Progenitor cell of endocrine pancreas (in vitro differentiated cells): ENCODE results near the gene CIITA. TPM values are rescaled to one million over a fixed set of nuclear protein-coding genes. Genes with fewer than 3 reads are reported as not detected.

ENCODE experiments used
- DNase-seq: peaks from one replicate; pipeline ENCODE4 v3.0.0; 2021; ENCODE audit warnings: low spot score; ENCODE audit not compliant: unreplicated experiment
- H3K27ac Mint-ChIP-seq: 2 replicates; pipeline ENCODE4 v1.8.0; 2021; ENCODE audit warnings: mild to moderate bottlenecking, moderate library complexity, mixed read lengths
- H3K27me3 Mint-ChIP-seq: 2 replicates; pipeline ENCODE4 v1.8.0; 2021; ENCODE audit warnings: mixed read lengths
- H3K36me3 Mint-ChIP-seq: 2 replicates; pipeline ENCODE4 v1.8.0; 2022; ENCODE audit warnings: mixed read lengths; ENCODE audit not compliant: insufficient read depth
- H3K4me1 Mint-ChIP-seq: 2 replicates; pipeline ENCODE4 v1.8.0; 2021; ENCODE audit warnings: low read depth, mixed read lengths
- H3K4me3 Mint-ChIP-seq: 2 replicates; pipeline ENCODE4 v1.8.0; 2021; ENCODE audit warnings: low read depth, mild to moderate bottlenecking, moderate library complexity, mixed read lengths
- H3K9me3 Mint-ChIP-seq: 2 replicates; pipeline ENCODE4 v1.8.0; 2021; ENCODE audit warnings: low read depth, mixed read lengths
- total RNA-seq: library from RNA; stranded (reverse); gene quantifications from 2 replicates; pipeline ENCODE4 v1.2.1, GENCODE V29; 2021
- TF ChIP-seq, protein P1 (sequence below): fragments of 200-600 bp; sonication (generic); IDR thresholded peaks from one replicate; pipeline ENCODE4 v1.5.0; 2021; ENCODE audit warnings: antibody characterized with exemption, mild to moderate bottlenecking; ENCODE audit not compliant: unreplicated experiment

The CIITA gene
- total RNA-seq, 1 donor from 2014 or later: not detected

DNA sequence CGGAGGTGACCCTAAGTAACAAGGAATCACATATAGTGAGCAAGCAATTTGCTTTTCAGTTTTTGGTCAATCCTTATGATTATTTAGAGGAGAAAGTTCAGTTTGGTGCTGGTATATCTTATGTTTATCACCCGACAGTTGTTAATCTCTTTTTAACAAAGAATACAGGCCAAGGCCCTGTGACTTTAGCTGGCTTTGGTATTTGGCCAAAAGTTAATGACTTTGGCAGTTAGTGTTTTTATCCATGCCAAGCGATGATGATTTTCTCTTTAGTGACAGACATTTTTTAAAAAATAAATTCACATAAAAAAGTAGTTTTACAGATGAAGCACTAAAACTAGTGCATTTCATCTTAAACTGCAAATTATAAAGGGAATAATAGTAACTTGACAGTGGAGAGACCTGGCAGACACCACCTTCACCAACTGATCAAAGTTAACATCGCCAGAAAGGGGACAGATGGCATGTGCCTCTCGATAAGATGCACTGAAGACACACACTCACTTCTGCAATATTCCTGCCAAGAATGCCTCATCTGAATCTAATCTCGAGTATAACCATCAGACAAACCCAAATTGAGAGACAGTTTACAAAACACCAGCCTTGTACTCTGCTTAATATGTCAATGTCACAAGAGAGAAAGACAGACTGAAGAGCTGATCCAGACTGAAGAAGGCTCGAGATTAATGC is 58.4 kb downstream of the CIITA start:
- H3K27ac Mint-ChIP-seq: no peak overlapping the region
- no peaks in the 10 kb centered on the region for H3K9me3 Mint-ChIP-seq
- TF ChIP-seq, protein P1, sequence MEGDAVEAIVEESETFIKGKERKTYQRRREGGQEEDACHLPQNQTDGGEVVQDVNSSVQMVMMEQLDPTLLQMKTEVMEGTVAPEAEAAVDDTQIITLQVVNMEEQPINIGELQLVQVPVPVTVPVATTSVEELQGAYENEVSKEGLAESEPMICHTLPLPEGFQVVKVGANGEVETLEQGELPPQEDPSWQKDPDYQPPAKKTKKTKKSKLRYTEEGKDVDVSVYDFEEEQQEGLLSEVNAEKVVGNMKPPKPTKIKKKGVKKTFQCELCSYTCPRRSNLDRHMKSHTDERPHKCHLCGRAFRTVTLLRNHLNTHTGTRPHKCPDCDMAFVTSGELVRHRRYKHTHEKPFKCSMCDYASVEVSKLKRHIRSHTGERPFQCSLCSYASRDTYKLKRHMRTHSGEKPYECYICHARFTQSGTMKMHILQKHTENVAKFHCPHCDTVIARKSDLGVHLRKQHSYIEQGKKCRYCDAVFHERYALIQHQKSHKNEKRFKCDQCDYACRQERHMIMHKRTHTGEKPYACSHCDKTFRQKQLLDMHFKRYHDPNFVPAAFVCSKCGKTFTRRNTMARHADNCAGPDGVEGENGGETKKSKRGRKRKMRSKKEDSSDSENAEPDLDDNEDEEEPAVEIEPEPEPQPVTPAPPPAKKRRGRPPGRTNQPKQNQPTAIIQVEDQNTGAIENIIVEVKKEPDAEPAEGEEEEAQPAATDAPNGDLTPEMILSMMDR: no peak
- DNase-seq: no peak
- H3K4me1 Mint-ChIP-seq: peaks cover 12% of the 10 kb centered on the region
- H3K36me3 Mint-ChIP-seq: peaks cover 4% of the 10 kb centered on the region
- H3K4me3 Mint-ChIP-seq: no peak overlapping the region
- no peaks in the 10 kb centered on the region for H3K27me3 Mint-ChIP-seq

DNA sequence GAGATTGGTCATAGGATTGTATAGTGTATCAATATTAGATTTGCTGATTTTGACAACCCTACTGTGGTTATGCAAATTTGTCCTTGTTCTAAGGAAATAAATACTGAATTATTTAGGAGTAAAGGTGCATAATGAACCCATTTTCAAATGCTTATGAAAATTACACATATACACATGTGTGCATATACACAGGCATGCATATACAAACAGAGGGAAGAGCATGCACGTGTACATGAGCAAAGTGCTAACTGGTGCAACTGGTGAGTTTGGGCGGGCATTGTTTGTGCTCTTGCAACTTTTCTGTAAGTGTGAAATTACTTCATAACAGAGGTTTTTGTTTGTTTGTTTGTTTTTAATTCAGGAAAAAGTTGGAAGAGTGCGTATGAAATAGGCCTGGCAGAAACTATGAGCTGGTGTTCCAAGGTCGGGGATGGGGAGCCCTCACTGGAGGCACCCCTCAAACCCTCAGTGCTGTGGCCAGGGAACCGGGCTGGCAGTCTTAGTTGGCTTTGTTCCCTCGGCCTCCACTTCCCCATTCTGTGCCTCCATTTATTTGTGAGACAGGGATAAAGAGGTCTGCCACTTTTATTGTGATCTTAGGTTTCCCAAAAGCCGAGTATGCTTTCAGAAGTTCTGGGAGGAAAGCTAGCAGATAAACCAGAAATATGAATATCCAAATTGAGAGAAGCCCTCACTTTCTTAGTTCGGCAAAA is 59.4 kb downstream of the CIITA start:
- Mint-ChIP-seq H3K4me3 (no peak overlapping the region), H3K27me3 (no peaks in the 10 kb centered on the region), H3K4me1 (peaks cover 22% of the 10 kb centered on the region), H3K36me3 (peaks cover 4% of the 10 kb centered on the region), H3K27ac (no peak overlapping the region), H3K9me3 (no peaks in the 10 kb centered on the region)
- no peak for DNase-seq
- TF ChIP-seq, protein P1: no peak

DNA sequence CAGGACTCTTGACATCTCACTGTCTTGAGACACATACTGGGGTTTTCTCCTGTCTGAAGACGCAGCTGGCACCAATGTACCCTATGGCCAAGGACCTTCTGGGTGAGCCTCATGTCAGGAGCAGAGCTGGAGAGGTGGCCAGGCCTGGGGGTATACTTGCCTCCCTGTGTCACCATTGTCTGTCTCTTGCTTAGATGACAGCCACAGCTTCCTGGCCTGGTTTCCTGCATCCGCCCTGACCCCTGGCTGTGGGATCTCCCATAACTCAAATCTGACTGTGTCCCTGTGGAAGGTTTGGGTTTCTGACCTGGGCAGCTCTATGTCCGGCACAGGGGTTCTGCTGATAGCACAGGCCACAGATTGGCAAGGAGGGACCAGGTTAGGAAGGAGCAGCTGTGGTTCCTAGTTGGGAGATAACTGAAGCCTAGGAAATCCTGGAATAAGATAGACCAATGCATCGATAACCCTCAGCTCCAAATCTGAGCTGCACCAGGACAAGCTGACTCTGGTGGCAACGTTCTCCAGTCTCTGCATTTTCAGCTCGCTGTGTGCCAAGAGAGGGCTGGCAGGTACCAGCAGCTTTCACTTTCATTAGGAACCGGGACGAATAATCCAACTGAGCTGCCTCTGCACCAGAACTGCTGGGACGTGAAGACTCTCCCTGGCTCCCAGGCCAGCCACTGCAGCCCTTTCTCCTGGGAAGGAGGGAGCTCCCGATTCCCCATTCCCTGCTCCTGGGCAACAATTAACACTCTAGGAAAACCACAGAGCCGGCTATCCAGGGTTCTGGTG is 60.3 kb downstream of the CIITA start:
- no peaks in the 10 kb centered on the region for H3K27me3 Mint-ChIP-seq
- DNase-seq: no peak
- H3K27ac Mint-ChIP-seq: no peak overlapping the region
- H3K9me3 Mint-ChIP-seq: no peaks in the 10 kb centered on the region
- no peak overlapping the region for H3K4me3 Mint-ChIP-seq
- H3K4me1 Mint-ChIP-seq: peaks cover 24% of the 10 kb centered on the region
- TF ChIP-seq, protein P1: no peak
- peaks cover 4% of the 10 kb centered on the region for H3K36me3 Mint-ChIP-seq

DNA sequence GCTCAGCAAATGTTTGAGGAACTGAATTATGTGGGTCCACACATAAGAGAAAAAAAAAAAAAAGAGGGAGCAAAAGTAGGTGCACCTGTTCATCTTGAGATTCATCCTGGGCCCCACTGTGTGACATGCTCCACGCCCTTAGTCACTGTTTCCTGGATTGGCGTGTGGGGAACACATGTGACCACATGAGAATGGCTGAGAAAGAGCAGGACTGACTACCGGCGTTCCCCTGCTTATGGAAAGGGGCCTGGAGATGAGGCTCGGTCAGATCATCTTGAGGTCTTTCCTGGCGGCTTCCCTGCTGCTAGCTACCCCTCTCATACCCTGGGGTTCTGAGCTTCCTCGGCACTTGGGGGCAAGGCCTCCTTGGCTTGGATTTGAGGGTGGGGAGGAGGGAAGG is 61.3 kb downstream of the CIITA start:
- no peak overlapping the region for H3K27ac Mint-ChIP-seq
- no peak overlapping the region for H3K4me3 Mint-ChIP-seq
- H3K27me3 Mint-ChIP-seq: no peaks in the 10 kb centered on the region
- peaks cover 4% of the 10 kb centered on the region for H3K36me3 Mint-ChIP-seq
- TF ChIP-seq, protein P1: no peak
- peaks cover 24% of the 10 kb centered on the region for H3K4me1 Mint-ChIP-seq
- H3K9me3 Mint-ChIP-seq: no peaks in the 10 kb centered on the region
- DNase-seq: no peak
